BLaER1 treated with 17β-estradiol and CSF1 and Interleukin-3, amounts not matched to agents 10 nM and 100 nM (cell line): ENCODE measurements around the gene TRDMT1.

Experiments
- H3K27ac ChIP-seq, 11 experiments: shearing (Covaris generic); formaldehyde crosslinking; 2 replicates each; pipeline ENCODE4 v1.8.1; 2022
- H3K27me3 ChIP-seq, 11 experiments: shearing (Covaris generic); formaldehyde crosslinking; 2 replicates each; pipeline ENCODE4 v1.8.1; 2022
- H3K36me3 ChIP-seq, 11 experiments: shearing (Covaris generic); formaldehyde crosslinking; 2 replicates each; pipeline ENCODE4 v1.8.1; 2022
- H3K4me1 ChIP-seq, 10 experiments: shearing (Covaris generic); formaldehyde crosslinking; 2 replicates each; pipeline ENCODE4 v1.8.1; 2022
- H3K4me2 ChIP-seq, 11 experiments: shearing (Covaris generic); formaldehyde crosslinking; 2 replicates each; pipeline ENCODE4 v1.8.1; 2022
- H3K4me3 ChIP-seq, 10 experiments: shearing (Covaris generic); formaldehyde crosslinking; 2 replicates each; pipeline ENCODE4 v1.8.1; 2022
- H3K9ac ChIP-seq, 11 experiments: shearing (Covaris generic); formaldehyde crosslinking; 2 replicates each; pipeline ENCODE4 v1.8.1; 2022
- H3K9me3 ChIP-seq, 11 experiments: shearing (Covaris generic); formaldehyde crosslinking; replicated peaks in 1 of 11; 2 replicates each; pipeline ENCODE4 v1.8.1; 2022
- H4K20me1 ChIP-seq, 11 experiments: shearing (Covaris generic); formaldehyde crosslinking; 2 replicates each; pipeline ENCODE4 v1.8.1; 2022
- Cebpa-rat ChIP-seq, 11 experiments: shearing (Covaris generic); IDR thresholded peaks; 2 replicates each; pipeline ENCODE4 v1.8.1; 2022

The TRDMT1 gene

DNA sequence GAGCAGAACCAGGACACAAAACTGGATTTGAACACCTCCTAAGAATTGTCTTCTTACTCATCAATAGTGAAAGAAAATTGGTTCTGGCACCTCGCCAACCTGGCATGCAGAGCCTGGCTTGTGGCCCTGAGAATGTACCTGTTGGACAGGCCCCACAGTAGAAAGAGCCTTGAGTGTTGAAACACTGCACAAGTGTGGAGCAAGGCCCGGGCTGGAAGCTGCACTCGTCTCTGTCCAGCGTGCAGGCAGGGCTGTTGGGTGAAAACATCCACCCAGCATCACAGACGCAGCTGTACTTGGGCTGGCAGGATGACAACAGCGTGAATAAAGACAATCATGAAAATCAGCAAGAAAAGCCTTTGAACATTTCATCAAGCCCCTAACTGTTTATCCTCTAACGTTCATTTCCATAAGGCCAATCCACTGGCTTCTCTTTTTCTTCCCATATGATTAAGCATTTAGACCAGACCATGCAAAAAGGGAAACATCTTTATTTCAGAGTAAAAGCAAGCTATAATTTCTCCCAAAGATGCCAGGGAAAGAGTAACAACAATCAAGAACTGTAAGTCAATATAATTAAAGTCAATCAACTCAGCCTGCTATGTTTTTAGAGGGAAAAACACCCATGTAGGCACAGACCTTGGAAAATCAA is 87.5 kb downstream of the TRDMT1 start:
- H3K9me3 ChIP-seq: no peaks in the 10 kb centered on the region
- H3K9ac ChIP-seq: no peak overlapping the region
- H4K20me1 ChIP-seq: no peaks in the 10 kb centered on the region
- no peaks in the 10 kb centered on the region for H3K27me3 ChIP-seq
- no peak overlapping the region for H3K4me2 ChIP-seq
- H3K4me1 ChIP-seq: no peaks in the 10 kb centered on the region
- no peak overlapping the region for H3K27ac ChIP-seq
- no peaks in the 10 kb centered on the region for H3K36me3 ChIP-seq
- no peak for TF ChIP-seq Cebpa-rat (IDR thresholded peaks at IDR 0.05)
- H3K4me3 ChIP-seq: no peak overlapping the region

DNA sequence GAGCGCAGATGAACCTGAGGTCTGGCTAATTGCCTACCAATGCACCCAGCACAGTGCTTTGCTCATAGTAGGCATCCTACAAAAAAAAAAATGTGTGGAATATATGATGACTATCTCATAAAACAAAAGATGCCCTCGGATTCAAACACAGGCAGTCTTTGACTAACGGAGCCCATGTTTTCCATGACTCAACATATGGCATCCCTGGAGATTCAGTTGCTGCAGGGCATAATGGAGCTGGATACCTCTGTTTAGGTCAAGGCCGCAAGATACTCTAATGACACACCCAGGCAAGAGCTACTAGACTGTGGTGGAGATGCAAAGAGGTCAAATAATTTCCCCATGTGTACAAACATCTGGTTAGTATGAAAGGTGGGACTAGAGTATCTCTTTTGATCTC is 88.1 kb downstream of the TRDMT1 start:
- H3K36me3 ChIP-seq: no peaks in the 10 kb centered on the region
- H3K9ac ChIP-seq: no peak overlapping the region
- H3K4me2 ChIP-seq: no peak overlapping the region
- no peak for TF ChIP-seq Cebpa-rat (IDR thresholded peaks at IDR 0.05)
- no peak overlapping the region for H3K4me3 ChIP-seq
- H4K20me1 ChIP-seq: no peaks in the 10 kb centered on the region
- no peak overlapping the region for H3K27ac ChIP-seq
- H3K9me3 ChIP-seq: no peaks in the 10 kb centered on the region
- no peaks in the 10 kb centered on the region for H3K4me1 ChIP-seq
- H3K27me3 ChIP-seq: no peaks in the 10 kb centered on the region

DNA sequence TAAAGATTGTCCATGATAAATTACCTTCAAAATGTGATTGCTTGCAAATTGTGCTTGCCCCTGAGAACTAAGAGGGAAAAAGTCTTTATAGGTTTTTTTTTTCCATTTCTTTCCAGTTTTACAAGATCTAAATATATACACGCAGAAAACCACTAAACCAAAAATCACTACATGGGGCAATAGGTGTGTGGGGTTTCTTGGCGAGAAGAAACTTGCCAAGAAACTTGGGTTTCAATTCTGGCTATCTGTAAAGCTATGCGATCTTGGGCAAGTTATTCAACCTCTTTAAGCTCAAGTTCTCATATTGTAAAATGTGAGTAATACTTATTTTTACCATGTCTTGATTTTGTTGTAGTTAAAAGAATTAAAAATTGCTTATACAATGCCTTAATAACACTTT is 88.9 kb downstream of the TRDMT1 start:
- no peak overlapping the region for H3K27ac ChIP-seq
- TF ChIP-seq Cebpa-rat (IDR thresholded peaks at IDR 0.05): no peak

DNA sequence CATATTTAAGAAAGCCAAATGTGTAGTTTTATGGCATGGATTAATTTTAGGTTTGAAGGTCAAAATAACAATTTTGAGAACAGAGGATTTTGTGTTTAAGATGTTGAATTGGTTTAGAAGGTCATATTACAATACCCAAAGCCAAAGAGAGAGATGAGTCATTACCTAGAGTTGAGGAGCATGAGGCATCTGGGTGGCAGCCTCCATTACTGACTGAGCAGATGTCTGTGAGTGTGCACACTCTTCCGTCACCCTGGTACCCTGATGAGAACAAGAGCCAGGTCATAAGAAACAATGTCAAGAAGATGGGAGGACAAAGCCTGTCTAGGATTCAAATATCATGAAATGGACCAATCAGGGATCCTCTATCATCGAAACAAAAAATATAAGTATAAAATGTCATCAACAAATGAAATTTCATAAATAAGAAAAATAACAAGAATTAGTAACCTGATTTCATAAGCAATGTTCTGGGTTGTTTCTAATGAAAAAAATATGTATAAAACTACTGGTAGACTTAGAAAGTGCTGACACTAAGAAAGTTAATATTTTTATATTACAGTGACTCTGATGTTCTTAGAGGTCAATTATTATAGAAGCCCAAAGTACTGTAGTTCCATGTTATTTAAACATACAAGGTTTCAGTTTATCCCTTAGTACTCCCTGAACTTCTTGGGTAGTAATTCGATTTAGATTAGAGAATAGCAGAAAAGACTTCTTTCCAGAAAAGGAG is 91.8 kb downstream of the TRDMT1 start:
- no peak for TF ChIP-seq Cebpa-rat (IDR thresholded peaks at IDR 0.05)
- Histone ChIP-seq H3K4me1 (no peaks in the 10 kb centered on the region), H4K20me1 (no peaks in the 10 kb centered on the region), H3K36me3 (no peaks in the 10 kb centered on the region), H3K9ac (no peak overlapping the region), H3K4me3 (no peak overlapping the region), H3K27ac (no peak overlapping the region), H3K27me3 (no peaks in the 10 kb centered on the region), H3K9me3 (no peaks in the 10 kb centered on the region), H3K4me2 (no peak overlapping the region; a peak in 1 of 22 replicates)

More for the DNA sequence above, 88.9 kb downstream of the TRDMT1 start:
- H3K4me2 ChIP-seq: no peak overlapping the region
- no peaks in the 10 kb centered on the region for H3K4me1 ChIP-seq
- no peak overlapping the region for H3K4me3 ChIP-seq
- H3K9me3 ChIP-seq: no peaks in the 10 kb centered on the region
- H3K27me3 ChIP-seq: no peaks in the 10 kb centered on the region
- no peaks in the 10 kb centered on the region for H4K20me1 ChIP-seq
- no peak overlapping the region for H3K9ac ChIP-seq
- H3K36me3 ChIP-seq: no peaks in the 10 kb centered on the region

GRCh38 chr10:17109046-17109445 is 92.4 kb downstream of the TRDMT1 start:
- Histone ChIP-seq H3K4me2 (no peak overlapping the region; a peak in 1 of 22 replicates), H3K9ac (no peak overlapping the region)

GRCh38 chr10:17106991-17107390 is 94.5 kb downstream of the TRDMT1 start:
- no peaks in the 10 kb centered on the region for H4K20me1 ChIP-seq
- no peak overlapping the region for H3K4me3 ChIP-seq
- peak in 1 of 11 experiments; percentile 49; a peak in 1 of 22 replicates for TF ChIP-seq Cebpa-rat (IDR thresholded peaks at IDR 0.05)
- H3K36me3 ChIP-seq: no peaks in the 10 kb centered on the region
- no peaks in the 10 kb centered on the region for H3K9me3 ChIP-seq
- no peak overlapping the region for H3K9ac ChIP-seq
- no peaks in the 10 kb centered on the region for H3K4me1 ChIP-seq
- H3K4me2 ChIP-seq: no peak overlapping the region
- H3K27ac ChIP-seq: no peak overlapping the region
- H3K27me3 ChIP-seq: no peaks in the 10 kb centered on the region

More at GRCh38 chr10:17109046-17109445, 92.4 kb downstream of the TRDMT1 start:
- Histone ChIP-seq H3K36me3 (no peaks in the 10 kb centered on the region), H3K9me3 (no peaks in the 10 kb centered on the region), H4K20me1 (no peaks in the 10 kb centered on the region), H3K27me3 (no peaks in the 10 kb centered on the region), H3K4me3 (no peak overlapping the region), H3K27ac (no peak overlapping the region), H3K4me1 (no peaks in the 10 kb centered on the region)
- TF ChIP-seq Cebpa-rat (IDR thresholded peaks at IDR 0.05): no peak

DNA sequence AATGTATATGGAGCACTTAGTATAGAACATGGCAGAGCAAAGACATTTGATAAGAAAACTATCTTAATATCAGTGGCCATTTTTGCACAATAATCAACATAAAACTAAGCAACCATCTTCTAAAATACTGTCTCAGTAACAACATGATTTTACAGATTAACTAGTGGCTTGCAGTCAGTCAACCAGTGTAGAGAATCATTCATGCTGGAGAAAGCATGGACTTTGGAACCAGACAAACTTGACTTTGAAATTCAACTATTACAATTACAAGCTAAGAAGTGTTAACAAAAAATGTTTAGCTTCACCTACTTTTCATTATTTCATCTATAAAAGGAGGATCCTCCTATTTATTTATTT is 99.6 kb downstream of the TRDMT1 start:
- H3K4me3 ChIP-seq: no peak overlapping the region
- H3K9ac ChIP-seq: no peak overlapping the region
- no peaks in the 10 kb centered on the region for H3K9me3 ChIP-seq
- no peak overlapping the region for H3K4me2 ChIP-seq
- no peaks in the 10 kb centered on the region for H3K4me1 ChIP-seq
- H3K27ac ChIP-seq: no peak overlapping the region
- H3K27me3 ChIP-seq: no peaks in the 10 kb centered on the region
- no peaks in the 10 kb centered on the region for H3K36me3 ChIP-seq
- no peak for TF ChIP-seq Cebpa-rat (IDR thresholded peaks at IDR 0.05)
- no peaks in the 10 kb centered on the region for H4K20me1 ChIP-seq

GRCh38 chr10:17101257-17101909 is 100.1 kb downstream of the TRDMT1 start:
- H4K20me1 ChIP-seq: no peaks in the 10 kb centered on the region
- no peak for TF ChIP-seq Cebpa-rat (IDR thresholded peaks at IDR 0.05)

DNA sequence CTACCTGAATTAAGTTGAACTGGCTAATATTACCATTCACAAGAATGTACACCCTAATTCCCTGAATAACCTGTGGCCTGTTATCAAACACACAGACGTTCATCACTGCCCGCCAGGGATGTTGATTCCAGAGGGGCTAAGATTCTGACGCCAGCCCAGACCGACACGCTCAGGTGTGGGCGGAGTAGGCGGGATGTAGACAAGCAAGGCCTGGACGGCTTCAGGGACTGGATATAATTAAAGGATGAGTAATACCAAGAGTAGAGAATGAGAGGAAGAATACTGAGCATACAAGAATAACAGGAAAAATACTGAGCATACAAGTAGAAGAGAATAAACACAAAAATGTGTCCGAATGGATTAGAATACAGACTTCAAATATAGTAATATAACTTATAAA is 100.9 kb downstream of the TRDMT1 start:
- TF ChIP-seq Cebpa-rat (IDR thresholded peaks at IDR 0.05): no peak

More at GRCh38 chr10:17101257-17101909, 100.1 kb downstream of the TRDMT1 start:
- H3K4me2 ChIP-seq: no peak overlapping the region
- H3K27ac ChIP-seq: no peak overlapping the region
- H3K36me3 ChIP-seq: no peaks in the 10 kb centered on the region
- no peaks in the 10 kb centered on the region for H3K27me3 ChIP-seq
- no peaks in the 10 kb centered on the region for H3K4me1 ChIP-seq
- H3K9me3 ChIP-seq: no peaks in the 10 kb centered on the region
- H3K4me3 ChIP-seq: no peak overlapping the region
- no peak overlapping the region for H3K9ac ChIP-seq

More for the DNA sequence above, 100.9 kb downstream of the TRDMT1 start:
- Histone ChIP-seq H3K4me1 (no peaks in the 10 kb centered on the region), H3K36me3 (no peaks in the 10 kb centered on the region), H3K4me2 (no peak overlapping the region), H4K20me1 (no peaks in the 10 kb centered on the region), H3K4me3 (no peak overlapping the region), H3K27ac (no peak overlapping the region), H3K9me3 (no peaks in the 10 kb centered on the region), H3K9ac (no peak overlapping the region), H3K27me3 (no peaks in the 10 kb centered on the region)
